GM19328 (cell line): ENCODE results near the gene TCF23.
"Not testable (repeated sequence)": the region's sequence is repeated elsewhere in the genome, so short reads cannot be mapped to it uniquely, and the experiment has no call there.

ENCODE experiments used
- ATAC-seq: cut with Tn5 transposase; IDR thresholded peaks from one replicate; pipeline ENCODE4 v1.9.1; 2021; ENCODE audit warnings: mild to moderate bottlenecking, moderate library complexity; ENCODE audit not compliant: unreplicated experiment

The TCF23 gene

GRCh38 chr2:27148801-27149439 lies at the start of gene TCF23:
Gene TCF23, plus strand, starts transcription at chr2:27149004. Its CDS starts 130 bp downstream, at chr2:27149134.
- ATAC-seq, result no peak

DNA sequence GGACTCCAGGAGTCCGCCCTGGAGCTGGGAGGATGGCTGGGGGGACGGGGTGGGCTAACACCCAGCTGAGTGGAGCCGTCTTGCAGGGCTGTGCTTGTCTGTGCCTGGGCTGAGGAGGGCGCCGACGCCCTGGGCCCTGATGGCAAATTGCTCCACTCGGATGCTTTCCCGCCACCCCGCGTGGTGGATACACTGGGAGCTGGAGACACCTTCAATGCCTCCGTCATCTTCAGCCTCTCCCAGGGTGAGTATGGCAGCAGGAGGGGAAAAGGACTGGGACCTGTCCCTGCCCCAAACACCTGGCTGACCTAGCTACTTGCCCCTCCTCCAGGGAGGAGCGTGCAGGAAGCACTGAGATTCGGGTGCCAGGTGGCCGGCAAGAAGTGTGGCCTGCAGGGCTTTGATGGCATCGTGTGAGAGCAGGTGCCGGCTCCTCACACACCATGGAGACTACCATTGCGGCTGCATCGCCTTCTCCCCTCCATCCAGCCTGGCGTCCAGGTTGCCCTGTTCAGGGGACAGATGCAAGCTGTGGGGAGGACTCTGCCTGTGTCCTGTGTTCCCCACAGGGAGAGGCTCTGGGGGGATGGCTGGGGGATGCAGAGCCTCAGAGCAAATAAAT lies 49.4 kb upstream of the TCF23 start:
- ATAC-seq, result no peak

DNA sequence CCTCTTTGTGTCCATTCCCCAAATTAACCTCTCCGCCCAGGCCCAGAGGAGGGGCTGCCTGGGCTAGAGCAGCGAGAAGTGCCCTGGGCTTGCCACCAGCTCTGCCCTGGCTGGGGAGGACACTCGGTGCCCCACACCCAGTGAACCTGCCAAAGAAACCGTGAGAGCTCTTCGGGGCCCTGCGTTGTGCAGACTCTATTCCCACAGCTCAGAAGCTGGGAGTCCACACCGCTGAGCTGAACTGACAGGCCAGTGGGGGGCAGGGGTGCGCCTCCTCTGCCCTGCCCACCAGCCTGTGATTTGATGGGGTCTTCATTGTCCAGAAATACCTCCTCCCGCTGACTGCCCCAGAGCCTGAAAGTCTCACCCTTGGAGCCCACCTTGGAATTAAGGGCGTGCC lies 48.8 kb upstream of the TCF23 start:
- ATAC-seq, result no peak

- no peak for ATAC-seq
These were observed 46.5 kb upstream of the TCF23 start for GRCh38 chr2:27102329-27102728.

- ATAC-seq, result no peak
These were observed 42.8 kb upstream of the TCF23 start for GRCh38 chr2:27105981-27106380.

GRCh38 chr2:27108221-27108620 lies 40.6 kb upstream of the TCF23 start:
- ATAC-seq, result no peak

DNA sequence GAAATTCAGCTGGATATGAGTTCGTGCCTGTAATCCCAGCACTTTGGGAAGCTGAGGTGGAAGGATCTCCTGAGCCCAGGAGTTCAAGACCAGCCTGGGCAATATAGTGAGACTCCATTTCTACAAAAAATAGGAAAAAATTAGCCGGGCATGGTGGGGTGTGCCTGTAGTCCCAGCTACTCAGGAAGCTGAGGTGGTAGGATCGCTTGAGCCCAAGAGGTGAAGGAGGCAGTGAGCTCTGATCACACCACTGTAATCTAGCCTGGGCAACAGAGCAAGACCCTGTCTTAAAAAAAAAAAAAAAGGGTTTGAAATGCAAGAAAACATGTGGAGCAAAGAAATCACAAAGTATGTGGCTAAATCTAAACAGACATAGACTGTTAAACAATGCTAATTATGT lies 39.7 kb upstream of the TCF23 start:
- ATAC-seq, result no peak

- ATAC-seq, result not testable (repeated sequence)
These were observed 38.0 kb upstream of the TCF23 start for GRCh38 chr2:27110603-27111352.

DNA sequence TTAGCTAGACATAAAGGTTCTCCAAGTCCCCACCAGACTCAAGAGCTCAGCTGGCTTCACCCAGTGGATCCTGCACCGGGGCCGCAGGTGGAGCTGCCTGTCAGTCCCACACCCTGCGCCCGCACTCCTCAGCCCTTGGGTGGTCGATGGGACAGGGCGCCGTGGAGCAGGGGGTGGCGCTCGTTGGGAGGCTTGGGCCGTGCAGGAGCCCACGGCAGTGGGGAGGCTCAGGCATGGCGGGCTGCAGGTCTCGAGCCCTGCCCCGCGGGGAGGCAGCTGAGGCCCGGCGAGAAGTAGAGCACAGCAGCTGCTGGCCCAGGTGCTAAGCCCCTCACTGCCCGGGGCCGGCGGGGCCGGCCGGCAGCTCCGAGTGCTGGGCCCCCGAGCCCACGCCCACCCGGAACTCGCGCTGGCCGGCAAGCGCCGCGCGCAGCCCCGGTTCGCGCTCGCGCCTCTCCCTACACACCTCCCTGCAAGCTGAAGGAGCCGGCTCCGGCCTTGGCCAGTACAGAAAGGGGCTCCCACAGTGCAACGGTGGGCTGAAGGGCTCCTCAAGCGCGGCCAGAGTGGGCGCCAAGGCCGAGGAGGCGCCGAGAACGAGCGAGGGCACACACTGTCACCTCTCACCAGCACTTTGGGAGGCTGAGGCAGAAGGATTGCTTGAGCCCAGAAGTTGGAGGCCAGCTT lies 37.3 kb upstream of the TCF23 start:
- not testable (repeated sequence) for ATAC-seq

DNA sequence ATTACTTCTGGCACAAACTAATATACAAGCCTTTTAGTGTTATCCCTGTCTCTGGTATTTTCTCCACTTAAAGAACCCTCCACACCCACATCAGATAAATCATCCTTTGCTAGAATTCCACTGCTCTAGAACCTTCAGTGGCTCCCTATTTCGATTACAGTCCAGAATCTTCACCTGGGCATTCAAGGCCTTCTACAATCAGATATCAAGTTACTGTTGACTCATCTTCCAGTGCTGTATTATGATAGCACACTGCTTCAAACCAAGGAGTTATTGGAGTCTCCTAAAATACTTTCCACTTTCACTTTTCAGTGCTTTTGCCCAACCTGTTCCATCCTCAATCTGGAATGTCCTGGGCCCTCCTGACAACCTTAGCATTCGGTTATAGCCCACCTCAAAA lies 33.3 kb upstream of the TCF23 start:
- no peak for ATAC-seq

DNA sequence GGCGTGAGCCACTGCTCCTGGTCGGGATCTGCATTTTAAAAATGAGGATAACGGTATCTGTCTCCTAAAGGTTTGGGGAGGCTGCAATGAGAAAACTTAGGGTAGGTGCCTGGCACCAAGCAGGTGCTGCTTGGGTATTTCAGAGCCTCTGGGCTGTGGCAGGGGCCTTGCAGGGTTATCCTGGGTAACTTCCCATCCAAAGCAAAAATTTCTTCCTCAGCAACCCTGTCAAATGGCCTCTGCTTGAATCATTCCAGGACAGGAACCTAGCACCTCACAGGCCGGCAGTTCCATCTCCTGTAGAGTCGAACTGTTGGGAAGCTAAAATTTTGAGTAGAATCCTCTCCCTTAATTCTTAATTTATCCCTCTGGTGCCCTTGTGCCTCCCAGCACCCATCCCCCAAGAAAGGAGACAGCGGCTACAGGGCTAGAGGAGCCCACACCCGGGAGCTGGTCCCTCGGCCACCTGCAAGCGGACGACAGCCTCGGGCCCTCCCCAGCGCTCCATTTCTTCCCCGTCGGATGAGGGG lies 30.7 kb upstream of the TCF23 start:
- no peak for ATAC-seq

- ATAC-seq, result no peak
These were observed 30.1 kb upstream of the TCF23 start, which contains the start of gene CGREF1 for GRCh38 chr2:27118525-27119329. Gene CGREF1, minus strand, starts transcription at chr2:27119128. Its CDS starts 14,762 bp downstream, at chr2:27104366.

- not testable (repeated sequence) for ATAC-seq
These were observed 29.5 kb upstream of the TCF23 start for GRCh38 chr2:27119330-27119670.

GRCh38 chr2:27121906-27122305 lies 26.9 kb upstream of the TCF23 start:
- ATAC-seq, result no peak

GRCh38 chr2:27122791-27123190 lies 26.0 kb upstream of the TCF23 start:
- no peak for ATAC-seq

DNA sequence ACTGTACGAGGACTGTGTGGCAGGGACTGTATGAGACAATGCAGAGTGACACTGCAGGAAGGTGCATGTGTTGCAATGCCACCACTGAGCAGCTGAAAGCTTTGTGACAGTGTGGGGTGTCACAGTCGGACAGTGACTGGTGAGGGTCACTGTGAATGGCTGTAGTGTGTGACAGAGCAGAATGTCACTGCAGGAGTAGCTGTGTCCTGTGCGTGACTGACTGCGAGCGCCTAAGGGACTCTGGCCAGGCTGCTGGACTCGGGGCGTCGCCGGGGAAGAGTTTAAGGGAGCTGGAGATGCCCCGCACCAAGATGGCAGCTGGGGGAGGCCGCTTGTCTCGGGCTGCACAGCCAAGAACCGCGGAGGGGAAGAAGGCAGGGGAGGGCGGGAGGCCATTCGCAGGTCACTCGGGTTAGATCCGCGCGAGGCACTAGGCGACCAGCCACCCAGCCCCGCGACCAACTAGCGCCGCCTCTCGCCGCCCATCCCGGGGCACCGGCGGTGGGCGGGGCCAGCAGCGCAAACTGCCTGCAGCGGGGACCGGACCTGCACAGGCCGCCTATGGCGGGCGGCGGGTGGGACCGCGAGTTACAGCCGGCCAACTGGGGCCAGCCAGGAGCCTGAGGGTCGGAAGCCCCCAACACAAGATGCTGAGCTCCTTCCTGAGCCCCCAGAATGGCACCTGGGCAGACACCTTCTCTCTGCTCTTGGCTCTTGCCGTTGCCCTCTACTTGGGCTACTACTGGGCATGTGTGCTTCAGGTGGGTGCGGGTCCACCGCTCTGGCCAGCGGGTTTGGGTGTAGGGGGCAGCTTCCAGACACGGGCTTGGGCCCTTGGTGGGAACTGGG lies 25.3 kb upstream of the TCF23 start, which contains the start of gene ABHD1:
ABHD1 (plus strand) TSS at position 514 of the 849 bp plus-strand sequence; CDS start at position 648, 134 bp downstream.
- ATAC-seq, result no peak

- no peak for ATAC-seq
These were observed 23.7 kb upstream of the TCF23 start for GRCh38 chr2:27125104-27125503.

GRCh38 chr2:27126252-27126710 lies 22.5 kb upstream of the TCF23 start:
- ATAC-seq, result no peak
